Parathyroid adenoma (tissue), 2 donors: ENCODE measurements around the gene EVA1B.

Experiments
- H2AFZ ChIP-seq: fragments of 300-600 bp; sonication (generic); one replicate; pipeline ENCODE4 v1.7.0; 2017; ENCODE audit warnings: antibody characterized with exemption, mild to moderate bottlenecking
- H3K27ac ChIP-seq: fragments of 300-600 bp; sonication (generic); one replicate; pipeline ENCODE4 v1.7.0; 2017
- H3K27me3 ChIP-seq: fragments of 300-600 bp; sonication (generic); one replicate; pipeline ENCODE4 v1.7.0; 2017; ENCODE audit warnings: low read length; ENCODE audit not compliant: control insufficient read depth, insufficient read depth
- H3K36me3 ChIP-seq: fragments of 300-600 bp; sonication (generic); one replicate; pipeline ENCODE4 v1.7.0; 2017; ENCODE audit warnings: low read length; ENCODE audit not compliant: control insufficient read depth, insufficient read depth
- H3K4me1 ChIP-seq: fragments of 300-600 bp; sonication (generic); one replicate; pipeline ENCODE4 v1.7.0; 2017; ENCODE audit warnings: control low read depth
- H3K4me2 ChIP-seq: fragments of 300-600 bp; sonication (generic); one replicate; pipeline ENCODE4 v1.7.0; 2017; ENCODE audit warnings: low read length
- H3K4me3 ChIP-seq: fragments of 300-600 bp; sonication (generic); one replicate; pipeline ENCODE4 v1.7.0; 2017; ENCODE audit warnings: low read depth, low read length
- H3K79me2 ChIP-seq: fragments of 300-600 bp; sonication (generic); one replicate; pipeline ENCODE4 v1.7.0; 2017; ENCODE audit warnings: control low read depth
- H3K9ac ChIP-seq: fragments of 300-600 bp; sonication (generic); one replicate; pipeline ENCODE4 v1.7.0; 2017; ENCODE audit warnings: mild to moderate bottlenecking
- H3K9me3 ChIP-seq: fragments of 300-600 bp; sonication (generic); one replicate; pipeline ENCODE4 v1.7.0; 2017; ENCODE audit warnings: low read length; ENCODE audit not compliant: control insufficient read depth
- CTCF ChIP-seq: fragments of 300-600 bp; sonication (generic); IDR thresholded peaks from one replicate; pipeline ENCODE4 v1.7.0; 2017; ENCODE audit warnings: antibody characterized with exemption, mild to moderate bottlenecking
- donor health status: primary hyperparathyroidism.

Gene EVA1B

DNA sequence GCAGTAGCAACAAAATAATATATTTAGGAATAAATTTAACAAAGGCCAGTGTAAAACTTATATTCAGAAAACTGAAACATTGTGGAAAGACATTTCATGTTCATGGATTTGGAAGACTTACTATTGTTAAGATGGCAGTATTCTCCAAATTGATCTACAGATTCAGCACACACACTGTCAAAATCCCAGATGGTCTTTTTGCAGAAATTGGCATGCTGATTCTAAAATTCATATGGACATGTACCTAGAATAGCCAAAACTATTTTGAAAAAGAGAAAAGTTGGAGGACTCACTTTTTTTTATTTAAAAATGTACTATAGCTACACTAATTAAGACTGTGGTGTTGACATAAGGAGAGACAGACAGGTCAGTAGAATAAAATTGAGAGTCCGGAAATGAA is 49.2 kb downstream of the EVA1B start:
- Histone ChIP-seq H3K9ac (no peak overlapping the region), H3K27ac (no peak overlapping the region), H3K36me3 (no peaks in the 10 kb centered on the region), H3K79me2 (peaks cover 12% of the 10 kb centered on the region), H3K4me2 (no peak overlapping the region), H3K4me1 (peaks cover 6% of the 10 kb centered on the region), H3K9me3 (no peaks in the 10 kb centered on the region), H3K4me3 (no peak overlapping the region), H3K27me3 (no peaks in the 10 kb centered on the region), H2AFZ (no peak overlapping the region)
- no peak for TF ChIP-seq CTCF

GRCh38 chr1:36273024-36273423 is 50.4 kb downstream of the EVA1B start:
- H3K9ac ChIP-seq = no peak overlapping the region
- H3K36me3 ChIP-seq = no peaks in the 10 kb centered on the region
- H3K9me3 ChIP-seq = no peaks in the 10 kb centered on the region
- H3K4me3 ChIP-seq = no peak overlapping the region
- H2AFZ ChIP-seq = no peak overlapping the region
- H3K27me3 ChIP-seq = no peaks in the 10 kb centered on the region
- no peak overlapping the region for H3K4me2 ChIP-seq
- no peak overlapping the region for H3K27ac ChIP-seq
- H3K79me2 ChIP-seq = peaks cover 10% of the 10 kb centered on the region
- TF ChIP-seq CTCF = no peak
- H3K4me1 ChIP-seq = peaks cover 7% of the 10 kb centered on the region
